GM19328 (cell line): Measurements from ENCODE around the gene MAP9.
A peak's percentile ranks its signal among the peaks of the same experiment; 100 is the strongest.
"Not testable (repeated sequence)": the region's sequence is repeated elsewhere in the genome, so short reads cannot be mapped to it uniquely, and the experiment has no call there.

Experiments
- ATAC-seq: cut with Tn5 transposase; IDR thresholded peaks from one replicate; pipeline ENCODE4 v1.9.1; 2021; ENCODE audit warnings: mild to moderate bottlenecking, moderate library complexity; ENCODE audit not compliant: unreplicated experiment

MAP9 gene

GRCh38 chr4:155376387-155377268 lies at the start of gene MAP9:
Gene MAP9 (minus strand): TSS chr4:155376965. CDS start chr4:155375850, 1,115 bp downstream.
- peak; percentile 97 for ATAC-seq

GRCh38 chr4:155424778-155425177 lies 48.0 kb upstream of the MAP9 start:
- not testable (repeated sequence) for ATAC-seq

- ATAC-seq = no peak
Observed at GRCh38 chr4:155423671-155424070, 46.9 kb upstream of the MAP9 start.

- no peak for ATAC-seq
Observed at GRCh38 chr4:155419266-155419665, 42.5 kb upstream of the MAP9 start.

GRCh38 chr4:155415662-155416061 lies 38.9 kb upstream of the MAP9 start:
- ATAC-seq = no peak

GRCh38 chr4:155413451-155413850 lies 36.7 kb upstream of the MAP9 start:
- ATAC-seq = no peak

- ATAC-seq = no peak
Observed at GRCh38 chr4:155411546-155411945, 34.8 kb upstream of the MAP9 start.

- no peak for ATAC-seq
Observed at GRCh38 chr4:155408796-155409195, 32.0 kb upstream of the MAP9 start.

GRCh38 chr4:155407480-155407879 lies 30.7 kb upstream of the MAP9 start:
- no peak for ATAC-seq

GRCh38 chr4:155405059-155405458 lies 28.3 kb upstream of the MAP9 start:
- ATAC-seq = no peak

GRCh38 chr4:155403886-155404285 lies 27.1 kb upstream of the MAP9 start:
- ATAC-seq = no peak

GRCh38 chr4:155402941-155403340 lies 26.2 kb upstream of the MAP9 start:
- ATAC-seq = no peak

- no peak for ATAC-seq
Observed at GRCh38 chr4:155400893-155401292, 24.1 kb upstream of the MAP9 start.

- no peak for ATAC-seq
Observed at GRCh38 chr4:155399974-155400697, 23.4 kb upstream of the MAP9 start.

GRCh38 chr4:155392481-155393184 lies 15.9 kb upstream of the MAP9 start:
- no peak for ATAC-seq

- no peak for ATAC-seq
Observed at GRCh38 chr4:155391932-155392331, 15.2 kb upstream of the MAP9 start.

GRCh38 chr4:155388162-155388561 lies 11.4 kb upstream of the MAP9 start:
- no peak for ATAC-seq

GRCh38 chr4:155383541-155383940 lies 6.8 kb upstream of the MAP9 start:
- ATAC-seq = no peak

- ATAC-seq = no peak
Observed at GRCh38 chr4:155377276-155377675, 511 bp upstream of the MAP9 start.

GRCh38 chr4:155371432-155372043 lies 5.2 kb downstream of the MAP9 start:
- no peak for ATAC-seq

GRCh38 chr4:155367608-155368007 lies 9.2 kb downstream of the MAP9 start:
- ATAC-seq = no peak
